HG02885 (cell line): ENCODE measurements around the gene NUMB.

Experiments
- ATAC-seq: cut with Tn5 transposase; IDR thresholded peaks from one replicate; pipeline ENCODE4 v1.9.1; 2021; ENCODE audit warnings: mild to moderate bottlenecking; ENCODE audit not compliant: unreplicated experiment, poor library complexity

The NUMB gene

GRCh38 chr14:73237219-73237785 is 221.0 kb downstream of the NUMB start, which contains the start of gene PAPLN:
Gene PAPLN, plus strand, starts transcription at chr14:73237506. Its CDS starts 2,273 bp downstream, at chr14:73239779.
- no peak for ATAC-seq

- ATAC-seq, result no peak
Measured at GRCh38 chr14:73236752-73237218, 221.6 kb downstream of the NUMB start.

- ATAC-seq, result no peak
Measured at GRCh38 chr14:73236157-73236556, 222.2 kb downstream of the NUMB start.

- no peak for ATAC-seq
Measured at GRCh38 chr14:73235531-73236155, 222.7 kb downstream of the NUMB start.

- ATAC-seq, result no peak
Measured at GRCh38 chr14:73234586-73235394, 223.6 kb downstream of the NUMB start.

- ATAC-seq, result no peak
Measured at GRCh38 chr14:73234029-73234428, 224.3 kb downstream of the NUMB start.

GRCh38 chr14:73233564-73233963 is 224.8 kb downstream of the NUMB start:
- ATAC-seq, result no peak

GRCh38 chr14:73232984-73233383 is 225.4 kb downstream of the NUMB start:
- no peak for ATAC-seq

- no peak for ATAC-seq
Measured at GRCh38 chr14:73231981-73232851, 226.1 kb downstream of the NUMB start.

GRCh38 chr14:73230051-73230450 is 228.3 kb downstream of the NUMB start:
- no peak for ATAC-seq

GRCh38 chr14:73227812-73228781 is 230.2 kb downstream of the NUMB start:
- no peak for ATAC-seq

GRCh38 chr14:73225496-73225895 is 232.8 kb downstream of the NUMB start:
- ATAC-seq, result no peak
